GM18867 (cell line): Measurements from ENCODE around the gene BANP.
"Not testable (repeated sequence)": the region's sequence is repeated elsewhere in the genome, so short reads cannot be mapped to it uniquely, and the experiment has no call there.

Experiments used
- ATAC-seq: cut with Tn5 transposase; IDR thresholded peaks from one replicate; pipeline ENCODE4 v1.9.1; 2021; ENCODE audit warnings: mild to moderate bottlenecking, moderate library complexity; ENCODE audit not compliant: unreplicated experiment

Gene BANP

GRCh38 chr16:88013766-88014251 is 62.6 kb downstream of the BANP start:
- no peak for ATAC-seq

- ATAC-seq: no peak
Measured at GRCh38 chr16:88014252-88014781, 63.1 kb downstream of the BANP start.

DNA sequence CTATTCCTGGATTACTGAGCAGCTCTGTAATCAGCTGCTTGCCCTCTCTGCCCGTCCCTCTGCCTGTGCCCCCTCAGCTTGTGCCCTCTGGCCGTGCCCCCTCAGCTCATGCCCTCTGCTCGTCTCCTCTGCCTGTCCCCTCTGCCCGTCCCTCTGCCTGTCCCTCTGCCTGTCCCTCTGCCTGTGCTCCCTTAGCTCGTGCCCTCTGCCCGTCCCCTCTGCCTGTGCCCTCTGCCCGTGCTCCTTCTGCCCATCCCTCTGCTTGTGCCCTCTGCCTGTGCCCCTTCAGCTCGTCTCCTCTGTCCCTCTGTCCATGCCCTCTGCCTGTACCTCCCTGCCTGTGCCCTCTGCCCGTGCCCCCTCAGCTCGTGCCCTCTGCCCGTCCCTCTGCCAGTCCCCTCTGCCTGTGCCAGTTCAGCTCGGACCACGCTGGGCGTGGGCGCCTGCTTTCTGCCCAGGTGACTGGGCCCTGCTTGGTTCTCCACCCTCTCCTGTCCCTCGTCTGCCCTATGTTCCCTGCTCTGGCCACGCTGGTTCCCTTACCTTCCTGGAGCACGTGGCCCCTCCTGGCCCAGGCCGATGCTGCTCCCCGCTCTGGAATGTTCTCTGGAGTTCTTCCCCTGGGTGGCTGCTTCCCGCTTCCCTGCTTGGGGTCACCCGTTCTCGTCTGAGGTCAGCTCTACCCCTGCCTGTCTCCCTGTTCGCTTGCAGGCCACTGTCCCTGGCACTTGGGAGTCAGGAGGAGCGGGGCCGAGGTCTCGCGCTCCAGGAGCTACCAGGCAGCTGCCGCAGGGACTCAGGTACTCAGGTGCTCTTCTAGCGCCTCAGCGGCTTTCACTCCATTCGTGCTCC is 63.9 kb downstream of the BANP start:
- no peak for ATAC-seq

- ATAC-seq: no peak
Measured at GRCh38 chr16:88015806-88016140, 64.5 kb downstream of the BANP start.

DNA sequence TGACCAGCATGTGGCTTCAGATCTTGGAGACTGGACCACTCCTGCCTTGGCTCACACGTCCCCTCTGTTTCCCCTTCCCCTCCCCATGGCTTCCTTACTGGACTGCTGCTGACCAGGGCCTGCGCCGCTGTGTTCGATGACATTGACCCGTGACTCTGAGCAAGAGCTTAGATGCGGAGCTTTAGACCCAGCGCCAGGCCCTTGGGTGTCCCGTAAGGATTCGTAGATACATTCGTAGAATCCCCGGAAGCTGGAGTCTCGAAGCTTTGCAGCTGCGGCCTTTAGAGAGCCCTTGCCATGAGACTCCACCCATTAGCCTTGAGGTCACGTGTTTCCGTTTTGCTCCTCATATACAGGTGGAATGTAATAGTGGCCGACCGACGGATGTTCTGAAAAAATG is 65.2 kb downstream of the BANP start:
- not testable (repeated sequence) for ATAC-seq

DNA sequence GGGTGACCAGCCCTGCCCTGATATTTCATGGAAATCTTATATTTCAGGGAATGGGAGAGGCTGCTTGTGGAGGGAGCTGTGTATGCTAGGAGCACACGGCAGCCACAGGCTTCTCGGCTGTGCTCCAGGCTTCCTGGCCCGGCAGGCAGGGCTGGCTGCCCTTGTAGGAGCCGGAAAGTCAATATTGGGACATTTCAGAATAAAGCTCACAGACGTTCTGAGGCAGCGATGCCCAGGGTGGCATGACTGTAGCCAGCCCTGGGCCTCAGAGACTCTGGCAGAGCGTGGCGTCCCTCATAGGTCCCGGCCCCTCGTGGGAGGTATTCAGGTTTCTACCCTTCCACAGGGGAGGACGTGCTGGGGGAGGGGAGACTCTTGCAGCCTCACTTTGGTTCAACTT is 65.7 kb downstream of the BANP start:
- ATAC-seq: no peak

GRCh38 chr16:88017587-88018101 is 66.4 kb downstream of the BANP start:
- ATAC-seq: no peak

DNA sequence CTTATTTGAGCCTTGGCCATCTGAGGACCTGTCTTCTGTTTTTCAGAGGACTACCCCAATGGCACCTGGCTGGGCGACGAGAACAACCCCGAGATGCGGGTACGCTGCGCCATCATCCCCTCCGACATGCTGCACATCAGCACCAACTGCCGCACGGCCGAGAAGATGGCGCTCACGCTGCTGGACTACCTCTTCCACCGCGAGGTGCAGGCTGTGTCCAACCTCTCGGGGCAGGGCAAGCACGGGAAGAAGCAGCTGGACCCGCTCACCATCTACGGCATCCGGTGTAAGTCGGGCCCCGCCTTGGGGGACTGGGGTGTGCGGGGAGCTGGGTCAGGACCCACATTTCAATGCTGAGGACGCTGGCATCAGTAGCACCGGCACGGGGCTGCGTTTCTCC is 67.1 kb downstream of the BANP start:
- not testable (repeated sequence) for ATAC-seq

GRCh38 chr16:88019041-88019820 is 68.0 kb downstream of the BANP start:
- ATAC-seq: not testable (repeated sequence)

GRCh38 chr16:88019821-88020515 is 68.7 kb downstream of the BANP start:
- ATAC-seq: no peak

DNA sequence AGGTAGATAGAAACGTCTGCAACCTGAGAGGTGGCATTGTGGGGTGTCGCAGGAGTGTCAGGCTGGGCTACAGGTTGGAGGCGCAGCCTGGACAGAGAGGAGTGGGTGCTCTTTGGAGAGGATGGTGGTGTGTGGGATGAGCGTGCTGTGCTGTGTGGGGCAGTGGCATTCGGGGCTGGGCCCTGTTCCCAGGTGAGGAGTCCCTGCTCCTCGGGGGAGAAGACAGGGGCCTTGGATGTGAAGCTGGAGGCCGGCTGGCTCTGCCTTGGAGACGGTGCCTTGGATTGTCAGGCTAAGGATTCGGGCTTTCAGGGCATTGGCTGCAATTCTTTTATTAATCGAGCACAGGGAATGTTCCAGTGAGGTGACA is 69.3 kb downstream of the BANP start:
- ATAC-seq: no peak

DNA sequence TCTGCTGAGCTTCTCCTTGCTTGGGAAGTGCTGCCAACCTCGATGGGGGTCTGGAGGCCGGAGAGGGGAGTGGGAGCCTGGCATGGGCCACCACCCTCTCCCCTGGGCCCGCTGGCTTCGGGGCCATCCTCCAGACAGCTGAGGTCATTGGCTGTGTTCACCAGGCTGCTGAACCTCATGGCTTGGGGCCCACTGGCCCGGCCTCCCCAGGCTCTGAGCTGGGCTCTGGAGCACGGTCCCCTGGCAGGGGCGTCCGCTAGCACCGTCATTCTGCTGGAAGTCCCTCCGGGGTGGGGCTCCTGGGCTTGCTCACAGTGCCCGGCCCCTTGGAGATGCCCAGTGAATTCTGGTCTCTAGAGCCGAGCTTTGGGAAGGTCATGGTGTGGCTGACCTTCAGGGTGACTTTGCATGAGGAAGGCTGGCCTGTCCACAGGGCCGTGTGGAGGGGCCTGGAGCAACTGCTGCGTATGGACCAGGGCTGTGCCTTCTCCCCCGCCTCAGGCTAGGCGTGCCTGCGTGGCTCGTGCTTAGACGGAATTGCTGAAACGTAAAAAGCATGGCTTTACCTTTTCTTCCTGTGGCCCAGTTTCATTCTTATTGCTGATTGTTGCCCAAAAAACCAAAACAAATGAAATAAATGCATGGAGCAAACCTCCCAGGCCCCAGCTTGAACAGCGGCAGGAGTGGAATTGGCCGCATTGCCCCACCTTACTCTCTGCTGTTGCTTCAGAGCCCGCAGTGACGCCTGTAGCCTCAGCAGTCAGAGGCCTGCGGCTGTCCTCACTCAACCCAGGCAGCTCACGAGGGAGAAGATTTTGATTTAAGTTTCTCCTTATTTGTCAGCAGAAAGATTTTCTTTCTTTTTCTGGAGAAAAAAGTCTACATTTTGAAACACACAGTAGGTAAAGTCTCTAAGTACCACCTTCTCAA is 70.1 kb downstream of the BANP start:
- not testable (repeated sequence) for ATAC-seq

DNA sequence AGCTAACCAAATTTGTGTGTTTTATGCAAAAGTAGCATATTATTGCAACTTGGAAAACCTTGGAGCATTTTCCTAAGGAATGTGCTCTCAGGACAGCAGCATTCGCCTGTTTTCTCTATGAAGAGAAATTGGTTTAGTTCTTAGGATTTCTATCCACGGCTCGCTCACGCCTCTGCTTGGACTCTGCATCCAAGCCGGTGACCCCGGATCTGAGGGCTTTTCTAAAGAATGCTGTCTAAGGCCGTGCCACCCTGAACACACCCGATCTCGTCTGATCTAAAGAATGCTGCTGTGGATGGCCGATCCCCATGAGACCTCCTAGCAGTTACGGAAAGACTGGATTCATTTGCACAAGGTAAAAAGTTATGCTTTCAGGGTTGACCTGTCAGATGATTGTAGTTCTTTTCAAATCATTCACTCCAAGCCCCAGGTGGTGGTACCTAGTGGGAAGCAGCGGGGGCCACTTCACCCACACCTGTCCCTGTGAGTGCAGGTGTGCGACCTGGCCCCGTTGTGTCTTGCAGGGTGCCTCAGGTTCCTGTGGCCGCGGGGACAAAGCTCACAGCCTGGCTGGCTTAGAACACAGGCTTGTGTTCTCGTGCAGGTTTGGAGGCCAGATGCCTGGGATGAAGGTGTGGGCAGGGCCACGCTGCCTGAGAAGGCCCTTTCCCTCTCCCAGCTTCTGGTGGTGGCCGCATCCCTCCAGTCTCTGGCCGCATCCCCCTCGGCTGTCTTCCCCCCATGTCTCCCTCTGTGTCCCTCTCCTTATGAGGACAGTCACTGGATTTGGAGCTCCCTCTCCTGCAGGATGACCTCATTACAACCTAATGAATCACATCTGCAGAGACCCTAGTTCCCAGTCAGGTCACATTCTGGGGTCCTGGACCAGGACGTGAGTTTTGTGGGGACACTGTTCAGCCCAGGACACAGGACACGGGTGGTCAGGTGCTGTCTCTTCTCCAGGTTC is 71.1 kb downstream of the BANP start:
- no peak for ATAC-seq

DNA sequence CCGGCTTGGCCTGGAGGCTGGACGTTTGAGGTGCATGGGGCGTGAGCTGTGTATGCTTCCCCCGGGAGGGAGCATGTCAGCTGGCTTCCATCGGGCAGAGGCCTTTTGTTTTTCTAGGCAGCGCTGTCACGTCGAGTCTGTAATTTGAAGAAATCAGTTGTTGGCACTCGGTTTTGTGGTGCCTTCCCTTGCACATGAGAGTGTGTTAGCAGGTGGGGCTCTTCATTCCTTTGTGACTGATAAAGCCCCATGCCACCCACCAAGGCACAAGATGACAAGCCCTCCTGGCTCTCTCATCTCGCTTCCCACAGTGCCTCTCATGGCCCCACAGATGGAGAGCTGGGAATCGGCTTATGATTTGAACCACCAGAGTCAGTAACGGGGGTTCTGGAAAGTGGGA is 72.1 kb downstream of the BANP start:
- ATAC-seq: no peak

- ATAC-seq: no peak
Measured at GRCh38 chr16:88023786-88024185, 72.6 kb downstream of the BANP start.

DNA sequence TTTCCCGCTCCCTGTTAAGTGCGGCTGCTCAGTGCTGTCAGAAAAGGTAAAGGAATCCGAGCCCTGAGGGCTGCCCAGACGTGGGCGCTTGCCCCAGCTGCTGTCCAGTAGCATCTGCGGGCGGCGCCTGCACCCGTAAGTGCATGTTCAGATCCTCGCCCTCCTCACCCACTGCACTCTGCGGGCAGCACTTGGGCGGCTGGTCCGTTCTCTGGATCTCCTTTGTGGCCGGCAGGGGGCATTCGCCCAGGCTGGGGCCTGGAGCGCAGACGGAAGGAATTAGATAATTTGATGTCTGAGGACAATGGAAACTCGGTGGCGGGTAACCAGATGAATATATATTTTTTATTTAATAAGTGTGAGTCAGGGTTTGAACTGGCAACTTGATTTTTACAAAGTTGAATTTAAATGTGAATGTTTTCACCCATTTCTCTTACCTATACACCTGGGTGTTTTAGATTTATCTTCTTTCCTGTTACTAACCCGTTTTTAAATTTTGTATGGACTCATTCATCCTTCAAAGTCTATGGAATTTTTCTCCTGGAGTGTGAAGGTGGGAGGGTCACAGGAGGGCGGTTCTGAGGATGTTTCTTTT is 73.4 kb downstream of the BANP start:
- ATAC-seq: not testable (repeated sequence)

- not testable (repeated sequence) for ATAC-seq
Measured at GRCh38 chr16:88025086-88025492, 73.9 kb downstream of the BANP start.

- not testable (repeated sequence) for ATAC-seq
Measured at GRCh38 chr16:88025828-88026555, 74.8 kb downstream of the BANP start.
